ENCODE results near the gene ROR2. TPM values are rescaled to one million over a fixed set of nuclear protein-coding genes. Genes with fewer than 3 reads are reported as not detected.
"Not testable (repeated sequence)": the region's sequence is repeated elsewhere in the genome, so short reads cannot be mapped to it uniquely, and the experiment has no call there.

ROR2 gene
- total RNA-seq, 1 donor from 2014 or later = 0.74 TPM

- H3K27me3 ChIP-seq (ENCODE audit: low read depth) = no peaks in the 10 kb centered on the region
- no peaks in the 10 kb centered on the region for H3K9me3 ChIP-seq (replicated peaks)
- no peak overlapping the region for H3K4me3 ChIP-seq
- H3K4me1 ChIP-seq = no peaks in the 10 kb centered on the region
- intact Hi-C loops (cut with micrococcal nuclease) = no loop called here
- DNase-seq = no peak
- no peaks in the 10 kb centered on the region for H3K36me3 ChIP-seq
- no peak for TF ChIP-seq CTCF (IDR thresholded peaks at IDR 0.05; ENCODE audit: borderline replicate concordance)
- H3K27ac ChIP-seq (replicated peaks) = no peak overlapping the region
Measured at GRCh38 chr9:91546574-91546973, 403.5 kb downstream of the ROR2 start.

- H3K4me3 ChIP-seq = no peak overlapping the region
- TF ChIP-seq CTCF (IDR thresholded peaks at IDR 0.05; ENCODE audit: borderline replicate concordance) = no peak
- H3K27ac ChIP-seq (replicated peaks) = no peak overlapping the region
- no peaks in the 10 kb centered on the region for H3K36me3 ChIP-seq
- no peak for DNase-seq
- peaks cover 6% of the 10 kb centered on the region for H3K9me3 ChIP-seq (replicated peaks)
- H3K27me3 ChIP-seq (ENCODE audit: low read depth) = no peaks in the 10 kb centered on the region
- intact Hi-C loops (cut with micrococcal nuclease) = no loop called here
- H3K4me1 ChIP-seq = no peaks in the 10 kb centered on the region
Measured at GRCh38 chr9:91541734-91542133, 408.3 kb downstream of the ROR2 start.

GRCh38 chr9:91540506-91540905, 409.5 kb downstream of the ROR2 start:
- intact Hi-C loops (cut with micrococcal nuclease); DNase-seq; H3K27ac ChIP-seq (replicated peaks): not testable (repeated sequence)

GRCh38 chr9:91536211-91536691, 413.8 kb downstream of the ROR2 start:
- no peak for TF ChIP-seq CTCF (IDR thresholded peaks at IDR 0.05; ENCODE audit: borderline replicate concordance)
- Histone ChIP-seq H3K9me3 (replicated peaks) (peaks cover 6% of the 10 kb centered on the region), H3K4me1 (no peaks in the 10 kb centered on the region), H3K4me3 (no peak overlapping the region), H3K27me3 (ENCODE audit: low read depth) (peaks cover 15% of the 10 kb centered on the region), H3K36me3 (no peaks in the 10 kb centered on the region), H3K27ac (replicated peaks) (no peak overlapping the region)
- no peak for DNase-seq
- intact Hi-C loops (cut with micrococcal nuclease) = loop anchor here (10.0 kb wide), 1 partner anchor 61 kb away; no protein-coding TSS in a partner anchor

More at GRCh38 chr9:91540506-91540905, 409.5 kb downstream of the ROR2 start:
- not testable (repeated sequence) for H3K4me1 ChIP-seq; H3K9me3 ChIP-seq (replicated peaks); H3K36me3 ChIP-seq; H3K27me3 ChIP-seq (ENCODE audit: low read depth); H3K4me3 ChIP-seq

GRCh38 chr9:91534374-91534773, 415.7 kb downstream of the ROR2 start:
- Histone ChIP-seq H3K4me1 (no peaks in the 10 kb centered on the region), H3K9me3 (replicated peaks) (peaks cover 6% of the 10 kb centered on the region), H3K4me3 (no peak overlapping the region), H3K36me3 (no peaks in the 10 kb centered on the region), H3K27me3 (ENCODE audit: low read depth) (peaks cover 15% of the 10 kb centered on the region), H3K27ac (replicated peaks) (no peak overlapping the region)
- TF ChIP-seq CTCF (IDR thresholded peaks at IDR 0.05; ENCODE audit: borderline replicate concordance) = no peak
- intact Hi-C loops (cut with micrococcal nuclease) = loop anchor here (10.0 kb wide), 1 partner anchor 60 kb away; no protein-coding TSS in a partner anchor
- DNase-seq = no peak

- Histone ChIP-seq H3K4me3 (no peak overlapping the region), H3K4me1 (no peaks in the 10 kb centered on the region), H3K36me3 (no peaks in the 10 kb centered on the region), H3K9me3 (replicated peaks) (peaks cover 2% of the 10 kb centered on the region), H3K27ac (replicated peaks) (no peak overlapping the region), H3K27me3 (ENCODE audit: low read depth) (peaks cover 15% of the 10 kb centered on the region)
- TF ChIP-seq CTCF (IDR thresholded peaks at IDR 0.05; ENCODE audit: borderline replicate concordance) = no peak
- intact Hi-C loops (cut with micrococcal nuclease) = loop anchor here (10.0 kb wide), 1 partner anchor 59 kb away; no protein-coding TSS in a partner anchor
- DNase-seq = no peak
Measured at GRCh38 chr9:91533382-91533781, 416.6 kb downstream of the ROR2 start.

Data from left ventricle myocardium inferior (tissue), 1 donor.